Neural crest cell (in vitro differentiated cells): ENCODE data around the gene TUBGCP2. TPM values are rescaled to one million over a fixed set of nuclear protein-coding genes. Genes with fewer than 3 reads are reported as not detected.

Source experiments
- DNase-seq: peaks from one replicate; pipeline ENCODE4 v3.0.0; 2021; ENCODE audit warnings: low read depth, mixed read lengths, low spot score
- H3K27ac Mint-ChIP-seq: one replicate; pipeline ENCODE4 v1.8.0; 2021; ENCODE audit warnings: mild to moderate bottlenecking, mixed read lengths; ENCODE audit not compliant: unreplicated experiment
- H3K27me3 Mint-ChIP-seq: 2 replicates; pipeline ENCODE4 v1.8.0; 2021; ENCODE audit warnings: low read depth, mild to moderate bottlenecking, mixed read lengths
- H3K36me3 Mint-ChIP-seq: 2 replicates; pipeline ENCODE4 v1.8.0; 2021; ENCODE audit warnings: low read depth, mild to moderate bottlenecking, mixed read lengths
- H3K4me1 Mint-ChIP-seq: 2 replicates; pipeline ENCODE4 v1.8.0; 2021; ENCODE audit warnings: mixed read lengths
- H3K4me3 Mint-ChIP-seq: one replicate; pipeline ENCODE4 v1.8.0; 2021; ENCODE audit warnings: mild to moderate bottlenecking, mixed read lengths
- H3K9me3 Mint-ChIP-seq: 2 replicates; pipeline ENCODE4 v1.8.0; 2021; ENCODE audit warnings: mixed read lengths
- total RNA-seq: library from RNA; stranded (reverse); gene quantifications from 2 replicates; pipeline ENCODE4 v1.2.1, GENCODE V29; 2021
- TF ChIP-seq, protein P1 (sequence below): fragments of 200-600 bp; sonication (generic); conservative IDR thresholded peaks from 2 replicates; pipeline ENCODE4 v1.5.0; 2021; ENCODE audit warnings: antibody characterized with exemption, mild to moderate bottlenecking

TUBGCP2 gene
- total RNA-seq, 1 donor from 2014 or later, result 70.0 TPM

DNA sequence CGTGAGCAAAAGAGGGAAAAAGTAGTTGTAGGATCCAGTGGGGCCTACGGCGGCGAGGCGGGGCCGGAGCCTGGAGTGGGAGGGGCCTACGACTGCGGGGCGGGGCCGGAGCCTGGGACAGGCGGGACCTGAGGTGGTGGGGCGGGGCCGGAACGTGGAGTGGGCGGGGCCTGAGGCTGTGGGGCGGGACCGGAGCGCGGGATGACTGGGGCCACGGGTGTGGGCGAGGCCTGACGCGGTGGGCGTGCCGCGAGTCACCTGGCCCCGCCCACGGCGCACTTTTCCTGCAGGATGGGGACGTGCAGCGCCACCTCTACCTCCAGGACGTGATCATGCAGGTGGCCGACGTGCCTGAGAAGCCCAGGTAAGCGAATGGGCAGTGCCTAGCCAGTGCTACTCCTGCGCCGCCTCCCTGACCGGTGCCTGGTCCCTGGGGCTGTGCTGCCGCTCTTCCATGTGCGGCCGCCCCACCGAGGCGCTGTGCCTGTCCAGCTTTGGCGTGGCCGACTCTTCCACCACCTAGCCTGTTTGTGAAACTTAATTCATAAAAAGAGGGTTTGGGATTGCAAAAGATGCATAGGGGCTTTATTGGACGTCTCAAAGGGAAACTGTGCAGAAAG lies 538 bp upstream of the TUBGCP2 start:
- H3K9me3 Mint-ChIP-seq, result no peaks in the 10 kb centered on the region
- peak overlapping the region; percentile 78 for H3K4me3 Mint-ChIP-seq
- TF ChIP-seq, protein P1, sequence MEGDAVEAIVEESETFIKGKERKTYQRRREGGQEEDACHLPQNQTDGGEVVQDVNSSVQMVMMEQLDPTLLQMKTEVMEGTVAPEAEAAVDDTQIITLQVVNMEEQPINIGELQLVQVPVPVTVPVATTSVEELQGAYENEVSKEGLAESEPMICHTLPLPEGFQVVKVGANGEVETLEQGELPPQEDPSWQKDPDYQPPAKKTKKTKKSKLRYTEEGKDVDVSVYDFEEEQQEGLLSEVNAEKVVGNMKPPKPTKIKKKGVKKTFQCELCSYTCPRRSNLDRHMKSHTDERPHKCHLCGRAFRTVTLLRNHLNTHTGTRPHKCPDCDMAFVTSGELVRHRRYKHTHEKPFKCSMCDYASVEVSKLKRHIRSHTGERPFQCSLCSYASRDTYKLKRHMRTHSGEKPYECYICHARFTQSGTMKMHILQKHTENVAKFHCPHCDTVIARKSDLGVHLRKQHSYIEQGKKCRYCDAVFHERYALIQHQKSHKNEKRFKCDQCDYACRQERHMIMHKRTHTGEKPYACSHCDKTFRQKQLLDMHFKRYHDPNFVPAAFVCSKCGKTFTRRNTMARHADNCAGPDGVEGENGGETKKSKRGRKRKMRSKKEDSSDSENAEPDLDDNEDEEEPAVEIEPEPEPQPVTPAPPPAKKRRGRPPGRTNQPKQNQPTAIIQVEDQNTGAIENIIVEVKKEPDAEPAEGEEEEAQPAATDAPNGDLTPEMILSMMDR, result no peak
- DNase-seq, result peak; percentile 89
- H3K27ac Mint-ChIP-seq, result peak overlapping the region; percentile 87
- peaks cover 4% of the 10 kb centered on the region for H3K36me3 Mint-ChIP-seq
- H3K4me1 Mint-ChIP-seq, result peaks cover 18% of the 10 kb centered on the region
- H3K27me3 Mint-ChIP-seq, result no peaks in the 10 kb centered on the region

DNA sequence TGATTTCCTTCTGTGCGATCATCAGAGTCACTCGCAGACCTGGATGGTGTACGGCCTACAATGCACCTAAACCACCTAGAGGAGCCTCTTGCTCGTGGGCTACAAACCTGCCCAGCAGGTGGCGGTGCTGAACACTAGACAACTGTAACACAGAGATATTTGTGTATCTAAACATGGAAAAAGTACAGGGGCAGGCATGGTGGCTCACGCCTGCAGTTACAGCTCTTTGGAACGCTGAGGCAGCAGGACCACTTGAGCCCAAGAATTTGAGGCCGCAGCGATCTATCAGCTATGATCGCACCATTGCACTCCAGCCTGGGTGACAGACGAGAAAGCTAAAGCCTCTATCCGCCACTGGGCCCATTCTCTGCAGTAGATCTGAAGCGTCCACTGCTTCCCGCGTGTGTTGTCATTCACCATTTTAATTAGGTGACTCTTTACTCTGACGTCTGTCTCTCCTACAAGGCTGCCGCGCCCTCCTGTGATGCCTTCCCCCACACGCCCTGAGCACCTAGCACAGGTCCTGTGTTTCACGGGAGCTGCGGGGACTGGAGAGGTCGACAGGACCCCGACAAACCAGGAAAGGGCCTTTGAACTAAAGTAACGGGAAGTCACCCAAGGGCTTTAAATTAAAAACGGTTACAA lies 774 bp downstream of the TUBGCP2 start:
- H3K27me3 Mint-ChIP-seq, result no peaks in the 10 kb centered on the region
- no peaks in the 10 kb centered on the region for H3K9me3 Mint-ChIP-seq
- H3K36me3 Mint-ChIP-seq, result peaks cover 4% of the 10 kb centered on the region
- DNase-seq, result peak; percentile 37
- peak overlapping the region; percentile 97 for H3K27ac Mint-ChIP-seq
- TF ChIP-seq, protein P1, result peak; percentile 74
- peak overlapping the region; percentile 94 for H3K4me3 Mint-ChIP-seq
- H3K4me1 Mint-ChIP-seq, result peaks cover 13% of the 10 kb centered on the region

DNA sequence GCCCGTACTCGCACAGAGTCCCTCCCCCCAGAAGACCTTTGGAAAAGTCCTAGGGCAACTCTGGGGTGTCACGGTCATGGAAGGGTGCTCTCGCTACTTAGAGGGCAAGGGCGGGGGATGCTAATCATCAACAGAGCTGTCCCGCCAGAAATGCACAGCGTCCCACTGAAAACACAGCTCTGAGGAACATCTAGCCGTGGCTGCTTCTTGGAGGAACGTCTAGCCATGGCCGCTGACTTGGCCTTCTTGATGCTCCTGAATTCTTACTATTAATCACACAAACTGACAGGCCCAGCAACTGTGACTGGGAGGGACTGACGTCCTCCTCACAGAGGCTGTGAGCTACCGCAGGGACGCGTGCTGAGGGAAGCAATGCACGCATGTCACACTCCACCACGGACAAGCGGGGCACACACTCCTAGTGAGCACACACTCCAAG lies 1.7 kb downstream of the TUBGCP2 start:
- Mint-ChIP-seq H3K27me3 (no peaks in the 10 kb centered on the region), H3K4me3 (peak overlapping the region; percentile 78), H3K36me3 (peaks cover 4% of the 10 kb centered on the region), H3K4me1 (peaks cover 13% of the 10 kb centered on the region), H3K27ac (peak overlapping the region; percentile 43), H3K9me3 (no peaks in the 10 kb centered on the region)
- DNase-seq, result no peak
- TF ChIP-seq, protein P1, result no peak

DNA sequence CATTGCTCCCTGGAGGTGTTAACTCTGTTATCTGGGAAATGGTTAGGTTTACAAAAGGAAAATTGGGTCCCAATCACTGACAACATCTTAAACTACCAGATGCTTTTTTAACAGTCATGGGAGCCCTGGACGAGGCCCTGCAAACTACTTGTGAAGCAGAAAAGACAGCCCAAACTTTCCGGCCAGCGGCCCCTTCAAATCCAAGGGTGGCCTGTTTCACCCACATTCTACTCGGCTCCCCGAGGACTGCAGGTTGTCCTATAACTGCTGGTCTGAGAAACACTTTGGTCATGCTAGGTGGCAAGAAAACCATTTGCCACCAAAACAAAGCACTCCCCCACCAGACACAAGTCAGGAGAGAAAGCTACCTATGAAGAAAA lies 2.6 kb downstream of the TUBGCP2 start:
- Mint-ChIP-seq H3K27me3 (no peaks in the 10 kb centered on the region), H3K27ac (no peak overlapping the region), H3K9me3 (no peaks in the 10 kb centered on the region), H3K4me3 (peak overlapping the region; percentile 65), H3K36me3 (peaks cover 4% of the 10 kb centered on the region), H3K4me1 (peaks cover 13% of the 10 kb centered on the region)
- DNase-seq, result no peak
- TF ChIP-seq, protein P1, result no peak

DNA sequence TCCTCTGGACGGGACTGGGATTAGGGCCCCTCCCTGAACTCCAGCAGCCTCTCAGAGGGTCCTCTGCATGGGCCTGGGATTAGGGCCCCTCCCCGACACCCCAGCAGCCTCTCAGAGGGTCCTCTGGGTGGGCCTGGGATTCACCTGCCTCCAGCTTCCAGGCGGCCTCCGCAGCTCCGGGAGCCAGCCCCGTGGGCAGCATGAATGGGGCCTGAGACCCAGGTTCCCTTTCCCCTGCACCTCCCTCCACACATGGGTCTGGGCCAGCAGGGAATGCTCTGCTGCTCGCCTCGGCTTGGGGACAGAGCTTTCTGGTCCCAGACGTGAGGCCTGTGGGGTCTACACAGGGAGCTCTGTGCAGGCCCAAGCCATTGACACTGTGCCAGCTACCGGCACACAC lies 5.5 kb downstream of the TUBGCP2 start:
- Mint-ChIP-seq H3K9me3 (no peaks in the 10 kb centered on the region), H3K36me3 (peaks cover 8% of the 10 kb centered on the region), H3K27me3 (no peaks in the 10 kb centered on the region), H3K4me1 (peaks cover 12% of the 10 kb centered on the region), H3K4me3 (no peak overlapping the region), H3K27ac (no peak overlapping the region)
- DNase-seq, result no peak
- TF ChIP-seq, protein P1, result no peak
